SK-N-SH treated with all-trans-retinoic acid at 6 μM for 48 hours (cell line): ENCODE results near the gene NOP14.

Source experiments
- ATAC-seq: fragments of 200-7000 bp; cut with Tn5 transposase; 3 replicates; pipeline ENCODE4 v1.9.1; 2020; ENCODE audit warnings: mild to moderate bottlenecking, moderate library complexity
- BACH2 ChIP-seq: fragments of 250-450 bp; sonication (Bioruptor Pico); IDR thresholded peaks from 2 replicates; pipeline ENCODE4 v1.9.0; 2021; ENCODE audit warnings: mild to moderate bottlenecking, borderline replicate concordance
- CREB5 ChIP-seq: fragments of 250-450 bp; sonication (Bioruptor Pico); IDR thresholded peaks from 2 replicates; pipeline ENCODE4 v1.5.1; 2020; ENCODE audit warnings: low read depth, mild to moderate bottlenecking, moderate library complexity
- CSDC2 ChIP-seq: fragments of 250-450 bp; sonication (Bioruptor Pico); IDR thresholded peaks from 2 replicates; pipeline ENCODE4 v1.5.0; 2020; ENCODE audit warnings: mild to moderate bottlenecking, moderate library complexity
- ESRRG ChIP-seq: fragments of 250-450 bp; sonication (Bioruptor Pico); IDR thresholded peaks from 2 replicates; pipeline ENCODE4 v1.6.1; 2021; ENCODE audit warnings: mild to moderate bottlenecking
- GLIS3 ChIP-seq: fragments of 250-450 bp; sonication (Bioruptor Pico); IDR thresholded peaks from 2 replicates; pipeline ENCODE4 v1.5.0; 2020; ENCODE audit warnings: mild to moderate bottlenecking, moderate library complexity
- ISL1 ChIP-seq: fragments of 250-450 bp; sonication (Bioruptor Pico); IDR thresholded peaks from 2 replicates; pipeline ENCODE4 v2.1.2; 2022; ENCODE audit warnings: mild to moderate bottlenecking, moderate library complexity
- OSR1 ChIP-seq: fragments of 250-450 bp; sonication (Bioruptor Pico); IDR thresholded peaks from 2 replicates; pipeline ENCODE4 v1.8.0; 2022; ENCODE audit warnings: moderate library complexity, mild to moderate bottlenecking, inconsistent platforms
- POU6F1 ChIP-seq: fragments of 250-450 bp; sonication (Bioruptor Pico); IDR thresholded peaks from 2 replicates; pipeline ENCODE4 v1.8.0; 2021; ENCODE audit warnings: low read depth, mild to moderate bottlenecking, moderate library complexity, borderline replicate concordance
- PPARA ChIP-seq: fragments of 250-450 bp; sonication (Bioruptor Pico); IDR thresholded peaks from 2 replicates; pipeline ENCODE4 v1.5.0; 2020; ENCODE audit warnings: mild to moderate bottlenecking, borderline replicate concordance
- RARB ChIP-seq: fragments of 250-450 bp; sonication (Bioruptor Pico); IDR thresholded peaks from 2 replicates; pipeline ENCODE4 v1.8.0; 2021; ENCODE audit warnings: mild to moderate bottlenecking, moderate library complexity
- SNAI2 ChIP-seq: fragments of 250-450 bp; sonication (Bioruptor Pico); IDR thresholded peaks from 2 replicates; pipeline ENCODE4 v1.5.0; 2020; ENCODE audit warnings: mild to moderate bottlenecking, moderate library complexity
- TCF4 ChIP-seq: fragments of 250-450 bp; sonication (Bioruptor Pico); IDR thresholded peaks from 2 replicates; pipeline ENCODE4 v1.8.0; 2021; ENCODE audit warnings: mild to moderate bottlenecking, moderate library complexity, borderline replicate concordance
- TOX ChIP-seq: fragments of 250-450 bp; sonication (Bioruptor Pico); IDR thresholded peaks from 2 replicates; pipeline ENCODE4 v1.8.0; 2021; ENCODE audit warnings: mild to moderate bottlenecking, moderate library complexity, borderline replicate concordance
- ZC3H10 ChIP-seq: fragments of 250-450 bp; sonication (Bioruptor Pico); IDR thresholded peaks from 2 replicates; pipeline ENCODE4 v1.5.1; 2021; ENCODE audit warnings: mild to moderate bottlenecking, moderate library complexity
- ZFP3 ChIP-seq: fragments of 250-450 bp; sonication (Bioruptor Pico); IDR thresholded peaks from 2 replicates; pipeline ENCODE4 v1.5.0; 2020; ENCODE audit warnings: mild to moderate bottlenecking, moderate library complexity
- ZFP30 ChIP-seq: fragments of 450-650 bp; formaldehyde crosslinking; IDR thresholded peaks from 2 replicates; pipeline ENCODE4 v1.5.0; 2022; ENCODE audit warnings: mild to moderate bottlenecking, moderate library complexity
- ZNF565 ChIP-seq: fragments of 450-650 bp; formaldehyde crosslinking; conservative IDR thresholded peaks from 2 replicates; pipeline ENCODE4 v1.5.0; 2020; ENCODE audit warnings: low read depth, mild to moderate bottlenecking, moderate library complexity
- ZNF70 ChIP-seq: fragments of 450-650 bp; formaldehyde crosslinking; IDR thresholded peaks from 2 replicates; pipeline ENCODE4 v1.5.0; 2020; ENCODE audit warnings: mild to moderate bottlenecking, moderate library complexity
- ZNF8 ChIP-seq: fragments of 450-650 bp; formaldehyde crosslinking; IDR thresholded peaks from 2 replicates; pipeline ENCODE4 v1.5.0; 2020; ENCODE audit warnings: mild to moderate bottlenecking, moderate library complexity
- TF ChIP-seq, protein P1 (sequence below): fragments of 250-450 bp; sonication (Bioruptor Pico); IDR thresholded peaks from 2 replicates; pipeline ENCODE4 v1.5.0; 2020; ENCODE audit warnings: mild to moderate bottlenecking, moderate library complexity

The NOP14 gene

DNA sequence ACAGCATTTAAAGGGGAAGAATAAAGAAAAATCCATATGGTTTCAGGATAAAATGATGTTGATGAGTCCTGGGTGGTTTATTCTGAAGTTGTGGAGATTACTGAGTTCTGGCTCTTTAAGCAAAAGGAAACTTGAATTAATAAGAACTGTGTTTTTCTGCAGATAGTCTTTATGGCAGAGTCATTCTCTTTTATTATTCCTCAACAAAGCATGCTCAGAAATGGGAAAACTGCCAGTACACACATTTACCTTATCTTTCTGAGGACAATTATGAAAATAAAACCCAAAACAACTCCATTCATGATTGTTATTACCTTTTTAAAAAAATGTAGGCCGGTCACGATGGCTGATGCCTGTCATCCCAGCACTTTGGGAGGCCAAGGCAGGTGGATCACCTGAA lies 61.1 kb downstream of the NOP14 start:
- no peak for TF ChIP-seq ESRRG (CRISPR knock-in tag)
- no peak for TF ChIP-seq TOX (CRISPR knock-in tag)
- no peak for TF ChIP-seq ZNF70
- TF ChIP-seq BACH2 (CRISPR knock-in tag), result no peak
- TF ChIP-seq CREB5 (CRISPR knock-in tag), result no peak
- TF ChIP-seq, all 23 proteins: peak for 0
- ATAC-seq, result no peak

- no peak for ATAC-seq
- TF ChIP-seq CSDC2 (CRISPR knock-in tag) (no peak), POU6F1 (no peak), RARB (CRISPR knock-in tag) (no peak), CREB5 (CRISPR knock-in tag) (no peak), GLIS3 (CRISPR knock-in tag) (no peak), ESRRG (CRISPR knock-in tag) (no peak), TCF4 (CRISPR knock-in tag) (no peak), PPARA (CRISPR knock-in tag) (no peak)
These were observed 62.0 kb downstream of the NOP14 start for GRCh38 chr4:2901186-2901585.

DNA sequence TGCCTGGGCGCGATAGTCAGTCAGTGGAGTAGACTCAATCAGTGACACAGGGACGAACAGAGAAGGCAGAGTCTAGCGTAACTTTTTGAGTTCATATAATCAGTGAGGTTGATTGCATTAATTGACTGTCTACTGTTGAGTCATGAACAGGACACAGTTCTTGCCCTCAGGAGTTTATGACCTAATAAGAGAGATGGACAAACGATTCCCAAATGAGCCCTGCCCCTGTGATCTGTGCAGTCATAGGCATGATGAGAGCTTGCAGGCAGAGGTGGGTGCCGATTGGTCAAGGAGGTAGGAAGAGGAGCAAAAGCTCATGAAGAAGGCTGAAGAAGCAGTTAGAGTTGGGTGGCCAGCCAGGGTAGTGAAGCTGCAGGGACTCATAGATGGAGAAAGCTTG lies 62.5 kb downstream of the NOP14 start:
- no peak for ATAC-seq
- TF ChIP-seq BACH2 (CRISPR knock-in tag) (no peak), CSDC2 (CRISPR knock-in tag) (no peak), TOX (CRISPR knock-in tag) (no peak), TCF4 (CRISPR knock-in tag) (no peak), GLIS3 (CRISPR knock-in tag) (no peak), ISL1 (CRISPR knock-in tag) (no peak), ZFP3 (CRISPR knock-in tag) (no peak), OSR1 (CRISPR knock-in tag) (no peak), ZNF565 (no peak), RARB (CRISPR knock-in tag) (no peak), ZC3H10 (CRISPR knock-in tag) (no peak), SNAI2 (CRISPR knock-in tag) (no peak), CREB5 (CRISPR knock-in tag) (no peak), ZFP30 (CRISPR knock-in tag) (no peak), PPARA (CRISPR knock-in tag) (no peak), POU6F1 (no peak), ZNF70 (no peak), ZNF8 (CRISPR knock-in tag) (no peak)
- TF ChIP-seq, protein P1, sequence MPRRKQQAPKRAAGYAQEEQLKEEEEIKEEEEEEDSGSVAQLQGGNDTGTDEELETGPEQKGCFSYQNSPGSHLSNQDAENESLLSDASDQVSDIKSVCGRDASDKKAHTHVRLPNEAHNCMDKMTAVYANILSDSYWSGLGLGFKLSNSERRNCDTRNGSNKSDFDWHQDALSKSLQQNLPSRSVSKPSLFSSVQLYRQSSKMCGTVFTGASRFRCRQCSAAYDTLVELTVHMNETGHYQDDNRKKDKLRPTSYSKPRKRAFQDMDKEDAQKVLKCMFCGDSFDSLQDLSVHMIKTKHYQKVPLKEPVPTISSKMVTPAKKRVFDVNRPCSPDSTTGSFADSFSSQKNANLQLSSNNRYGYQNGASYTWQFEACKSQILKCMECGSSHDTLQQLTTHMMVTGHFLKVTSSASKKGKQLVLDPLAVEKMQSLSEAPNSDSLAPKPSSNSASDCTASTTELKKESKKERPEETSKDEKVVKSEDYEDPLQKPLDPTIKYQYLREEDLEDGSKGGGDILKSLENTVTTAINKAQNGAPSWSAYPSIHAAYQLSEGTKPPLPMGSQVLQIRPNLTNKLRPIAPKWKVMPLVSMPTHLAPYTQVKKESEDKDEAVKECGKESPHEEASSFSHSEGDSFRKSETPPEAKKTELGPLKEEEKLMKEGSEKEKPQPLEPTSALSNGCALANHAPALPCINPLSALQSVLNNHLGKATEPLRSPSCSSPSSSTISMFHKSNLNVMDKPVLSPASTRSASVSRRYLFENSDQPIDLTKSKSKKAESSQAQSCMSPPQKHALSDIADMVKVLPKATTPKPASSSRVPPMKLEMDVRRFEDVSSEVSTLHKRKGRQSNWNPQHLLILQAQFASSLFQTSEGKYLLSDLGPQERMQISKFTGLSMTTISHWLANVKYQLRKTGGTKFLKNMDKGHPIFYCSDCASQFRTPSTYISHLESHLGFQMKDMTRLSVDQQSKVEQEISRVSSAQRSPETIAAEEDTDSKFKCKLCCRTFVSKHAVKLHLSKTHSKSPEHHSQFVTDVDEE (CRISPR knock-in tag), result no peak
